Thoracic aorta (tissue), 2 donors: ENCODE data around the gene RBM26. TPM values are rescaled to one million over a fixed set of nuclear protein-coding genes. Genes with fewer than 3 reads are reported as not detected.

Experiments
- ATAC-seq: fragments of 150-250 bp; one replicate; pipeline ENCODE4 v1.8.0; 2017; ENCODE audit warnings: low read depth; ENCODE audit not compliant: insufficient number of reproducible peaks, low FRiP score
- DNase-seq: peaks from one replicate; pipeline ENCODE4 v3.0.0-alpha.2; 2020; ENCODE audit warnings: low spot score
- H3K27ac ChIP-seq, 2 donors: fragments of 200-600 bp; sonication (generic); 1 replicate in 1 of 2; 2 replicates in 1 of 2; pipeline ENCODE4 v1.5.1; 2016; ENCODE audit warnings: mild to moderate bottlenecking in 2 of 2, moderate library complexity in 2 of 2
- H3K27me3 ChIP-seq: fragments of 200-600 bp; sonication (generic); replicated peaks from 2 replicates; pipeline ENCODE4 v1.6.0; 2016; ENCODE audit warnings: mild to moderate bottlenecking; ENCODE audit not compliant: insufficient read depth
- H3K36me3 ChIP-seq: fragments of 200-600 bp; sonication (generic); one replicate; pipeline ENCODE4 v1.5.1; 2016
- H3K4me1 ChIP-seq, 2 donors: fragments of 200-600 bp; sonication (generic); 1 replicate in 1 of 2; 2 replicates in 1 of 2; pipeline versions ENCODE4 v1.5.1 to v1.6.0; 2016; ENCODE audit warnings: low read depth in 2 of 2, mild to moderate bottlenecking in 1 of 2; ENCODE audit not compliant: control insufficient read depth in 1 of 2
- H3K4me3 ChIP-seq: fragments of 200-600 bp; sonication (generic); 2 replicates; pipeline ENCODE4 v1.5.1; 2016; ENCODE audit warnings: mild to moderate bottlenecking
- H3K9me3 ChIP-seq: fragments of 200-600 bp; sonication (generic); 2 replicates; pipeline ENCODE4 v1.5.1; 2016
- total RNA-seq, 2 donors: library from RNA; depleted of rRNA; stranded (reverse); fragments of >200 nt; gene quantifications; one replicate each; pipeline versions ENCODE4 v1.1.0 to v1.2.3, GENCODE V29; 2016
- TF ChIP-seq, protein P1 (sequence below): fragments of 200-600 bp; sonication (generic); IDR thresholded peaks from one replicate; pipeline ENCODE4 v1.5.1; 2019; ENCODE audit warnings: antibody characterized with exemption

RBM26 gene
- total RNA-seq, 2 donors from 2014 or later: 30.9 to 55.4 TPM

DNA sequence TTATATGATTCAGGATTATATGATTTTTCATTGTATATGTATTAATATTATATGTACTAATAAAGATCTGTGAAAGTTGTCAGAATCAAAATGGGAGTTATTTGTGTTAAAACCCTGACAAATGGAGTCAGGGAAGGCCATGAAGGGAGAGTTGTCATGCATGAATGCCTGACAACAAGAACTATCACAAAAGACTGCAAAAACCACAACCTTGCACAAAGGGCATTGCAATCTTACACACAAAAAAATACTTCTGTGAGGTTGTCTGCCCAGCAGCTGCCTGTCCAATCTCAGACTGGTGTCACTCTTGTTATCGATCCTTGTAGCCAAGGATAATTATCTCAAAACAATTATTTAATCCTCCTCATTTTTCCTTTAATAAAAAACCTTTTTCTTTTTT lies 21.2 kb upstream of the RBM26 start:
- H3K27ac ChIP-seq: no peak overlapping the region
- ATAC-seq (no peak), DNase-seq (no peak)
- H3K4me1 ChIP-seq: no peaks in the 10 kb centered on the region
- no peak overlapping the region for H3K4me3 ChIP-seq
- no peaks in the 10 kb centered on the region for H3K27me3 ChIP-seq
- H3K36me3 ChIP-seq: no peaks in the 10 kb centered on the region
- no peaks in the 10 kb centered on the region for H3K9me3 ChIP-seq
- TF ChIP-seq, protein P1, sequence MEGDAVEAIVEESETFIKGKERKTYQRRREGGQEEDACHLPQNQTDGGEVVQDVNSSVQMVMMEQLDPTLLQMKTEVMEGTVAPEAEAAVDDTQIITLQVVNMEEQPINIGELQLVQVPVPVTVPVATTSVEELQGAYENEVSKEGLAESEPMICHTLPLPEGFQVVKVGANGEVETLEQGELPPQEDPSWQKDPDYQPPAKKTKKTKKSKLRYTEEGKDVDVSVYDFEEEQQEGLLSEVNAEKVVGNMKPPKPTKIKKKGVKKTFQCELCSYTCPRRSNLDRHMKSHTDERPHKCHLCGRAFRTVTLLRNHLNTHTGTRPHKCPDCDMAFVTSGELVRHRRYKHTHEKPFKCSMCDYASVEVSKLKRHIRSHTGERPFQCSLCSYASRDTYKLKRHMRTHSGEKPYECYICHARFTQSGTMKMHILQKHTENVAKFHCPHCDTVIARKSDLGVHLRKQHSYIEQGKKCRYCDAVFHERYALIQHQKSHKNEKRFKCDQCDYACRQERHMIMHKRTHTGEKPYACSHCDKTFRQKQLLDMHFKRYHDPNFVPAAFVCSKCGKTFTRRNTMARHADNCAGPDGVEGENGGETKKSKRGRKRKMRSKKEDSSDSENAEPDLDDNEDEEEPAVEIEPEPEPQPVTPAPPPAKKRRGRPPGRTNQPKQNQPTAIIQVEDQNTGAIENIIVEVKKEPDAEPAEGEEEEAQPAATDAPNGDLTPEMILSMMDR: no peak

DNA sequence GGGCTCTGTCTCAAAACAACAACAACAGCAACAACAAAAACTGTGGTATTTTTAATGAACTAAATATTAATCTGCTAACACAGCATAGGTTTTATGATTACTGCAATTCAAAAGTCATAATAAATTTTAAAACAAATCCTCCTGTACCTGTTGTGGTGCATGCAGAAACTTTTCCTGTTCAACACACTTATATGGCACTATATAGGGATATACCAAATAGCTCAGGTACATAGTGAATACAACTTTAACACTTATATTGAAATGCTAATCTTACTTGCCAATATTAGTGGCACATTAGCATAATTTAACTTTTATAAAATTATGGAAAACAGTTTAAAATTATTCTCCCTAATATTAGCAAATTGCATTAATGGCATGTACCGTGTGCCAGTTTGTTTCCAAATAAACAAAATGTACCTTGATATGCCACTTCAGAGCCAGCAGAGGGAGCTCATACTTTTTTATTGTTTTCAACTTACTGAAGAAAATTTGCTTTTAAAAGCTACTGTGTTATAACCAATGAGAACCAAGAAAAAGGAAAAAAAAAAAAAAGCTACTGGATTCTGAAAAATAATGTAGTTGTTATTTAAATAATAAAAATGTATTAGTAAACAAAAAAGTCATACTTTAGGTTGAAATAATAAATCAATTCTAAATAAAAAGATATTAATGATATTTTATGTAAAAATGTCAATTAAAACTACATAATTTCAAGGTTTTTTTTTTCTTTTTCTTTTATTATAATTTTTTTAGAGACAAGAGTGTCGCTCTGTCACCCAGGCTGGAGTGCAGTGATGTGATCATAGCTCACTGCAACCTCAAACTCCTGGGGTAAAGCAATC lies 18.0 kb upstream of the RBM26 start:
- peak; percentile 71 for ATAC-seq
- no peak overlapping the region for H3K27ac ChIP-seq
- H3K36me3 ChIP-seq: no peaks in the 10 kb centered on the region
- no peak overlapping the region for H3K4me3 ChIP-seq
- no peaks in the 10 kb centered on the region for H3K27me3 ChIP-seq
- no peaks in the 10 kb centered on the region for H3K9me3 ChIP-seq
- H3K4me1 ChIP-seq: no peaks in the 10 kb centered on the region
- DNase-seq: no peak
- TF ChIP-seq, protein P1: peak; percentile 60

DNA sequence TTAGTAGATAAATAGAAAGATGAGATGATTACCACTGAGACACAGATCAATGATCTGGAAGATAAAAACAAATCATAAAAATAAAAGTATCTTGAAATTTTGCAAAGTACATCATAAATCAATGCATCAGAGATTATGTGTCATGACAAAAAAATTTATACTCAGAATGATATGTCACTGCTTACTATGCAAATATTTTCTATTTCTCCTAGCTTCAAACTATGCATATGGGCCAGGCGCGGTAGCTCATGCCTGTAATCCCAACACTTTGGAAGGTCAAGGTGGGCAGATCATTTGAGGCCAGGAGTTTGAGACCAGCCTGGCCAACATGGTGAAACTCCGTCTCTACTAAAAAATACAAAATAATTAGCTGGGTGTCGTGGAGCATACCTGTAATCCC lies 17.3 kb upstream of the RBM26 start:
- H3K27ac ChIP-seq: no peak overlapping the region
- no peak for ATAC-seq
- H3K27me3 ChIP-seq: no peaks in the 10 kb centered on the region
- no peaks in the 10 kb centered on the region for H3K4me1 ChIP-seq
- no peaks in the 10 kb centered on the region for H3K9me3 ChIP-seq
- TF ChIP-seq, protein P1: no peak
- H3K36me3 ChIP-seq: no peaks in the 10 kb centered on the region
- DNase-seq: no peak
- H3K4me3 ChIP-seq: no peak overlapping the region

DNA sequence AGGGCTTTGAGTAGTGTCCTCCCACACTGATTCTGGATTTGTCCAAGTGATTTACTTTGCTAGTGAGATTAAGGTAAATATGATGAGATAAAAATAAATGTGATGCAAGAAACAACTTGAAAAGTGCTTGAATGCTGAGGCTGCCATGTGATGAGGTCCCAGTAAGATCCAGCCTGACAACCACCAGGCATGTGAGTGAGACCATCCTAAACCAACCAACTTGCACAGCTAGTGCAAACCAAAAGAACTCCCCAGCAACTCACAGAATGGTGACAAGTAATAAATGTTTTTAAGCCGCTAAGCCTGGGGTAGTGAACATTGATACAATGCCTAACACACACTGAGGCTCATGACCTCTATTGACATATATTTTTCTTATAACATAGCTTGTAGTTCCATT lies 13.3 kb upstream of the RBM26 start:
- Histone ChIP-seq H3K4me3 (no peak overlapping the region), H3K9me3 (no peaks in the 10 kb centered on the region), H3K36me3 (no peaks in the 10 kb centered on the region), H3K4me1 (no peaks in the 10 kb centered on the region), H3K27ac (no peak overlapping the region), H3K27me3 (no peaks in the 10 kb centered on the region)
- ATAC-seq: no peak
- DNase-seq: no peak
- TF ChIP-seq, protein P1: no peak

DNA sequence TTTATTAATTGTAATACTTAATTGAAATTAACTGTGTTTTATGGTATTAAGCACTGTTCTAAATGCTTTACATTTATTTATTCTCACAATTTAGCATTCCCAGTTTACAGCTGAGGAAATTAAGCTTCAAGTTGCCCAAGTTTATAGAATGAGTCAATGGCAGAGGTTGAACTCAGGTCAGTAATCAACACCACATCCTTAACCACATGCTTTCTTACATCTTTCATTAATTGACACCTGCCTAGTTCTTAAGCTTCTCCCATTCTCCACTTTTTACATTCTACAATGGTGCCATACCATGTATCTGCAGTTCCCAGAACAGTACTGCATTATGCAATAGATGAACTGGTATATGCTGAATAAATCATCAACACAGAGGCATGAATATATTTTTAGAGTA lies 11.7 kb upstream of the RBM26 start:
- Histone ChIP-seq H3K27ac (no peak overlapping the region), H3K9me3 (no peaks in the 10 kb centered on the region), H3K27me3 (no peaks in the 10 kb centered on the region), H3K4me1 (no peaks in the 10 kb centered on the region), H3K36me3 (no peaks in the 10 kb centered on the region), H3K4me3 (no peak overlapping the region)
- TF ChIP-seq, protein P1: no peak
- no peak for DNase-seq
- ATAC-seq: no peak
